ENCODE results near the gene MAP3K21. TPM values are rescaled to one million over a fixed set of nuclear protein-coding genes. Genes with fewer than 3 reads are reported as not detected.

The MAP3K21 gene
- total RNA-seq, 4 donors from 2014 or later, result 0.07 to 0.31 TPM; not detected in 2

DNA sequence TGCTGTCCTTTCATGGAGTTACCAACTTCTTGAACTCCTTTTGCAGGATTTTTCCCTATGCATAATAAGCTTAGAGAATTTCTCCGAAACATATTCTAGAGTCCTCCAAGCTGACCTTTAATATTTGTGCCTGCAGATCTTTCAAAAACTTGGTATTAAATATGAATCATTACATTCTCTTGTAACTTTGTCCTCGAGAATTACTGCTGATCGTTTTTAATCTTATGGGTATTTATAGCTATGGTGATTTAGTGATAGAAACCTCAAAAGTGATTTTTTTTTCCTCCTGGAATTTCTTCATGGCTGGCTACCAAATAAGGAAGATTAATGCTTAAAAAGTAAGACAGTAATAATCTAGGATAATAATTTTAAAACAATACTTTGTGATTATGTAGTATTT, 39.1 kb downstream of the MAP3K21 start:
- intact Hi-C loops (cut with DNase I; ENCODE audit: low total_unique reads), result no loop called here
- Histone ChIP-seq H3K27me3 (peaks cover 0 to 6% (median 0%) of the 10 kb centered on the region in 3 donors), H3K4me1 (no peaks in the 10 kb centered on the region), H3K36me3 (no peaks in the 10 kb centered on the region), H3K27ac (no peak overlapping the region), H3K4me3 (no peak overlapping the region), H3K9me3 (no peaks in the 10 kb centered on the region)
- in situ Hi-C loops (cut with MboI; ENCODE audit: low sequenced_read_pairs in 4 of 4), result no loop called here
- DNase-seq (no peak), ATAC-seq (no peak)
- TF ChIP-seq POLR2A (IDR thresholded peaks at IDR 0.05) (no peak), CTCF (IDR thresholded peaks at IDR 0.05 in 4 of 5, conservative IDR thresholded peaks at IDR 0.05 in 1 of 5) (no peak)

GRCh38 chr1:233367057-233367803, 39.7 kb downstream of the MAP3K21 start:
- ATAC-seq (no peak), DNase-seq (no peak)
- Histone ChIP-seq H3K27ac (no peak overlapping the region), H3K4me3 (no peak overlapping the region), H3K27me3 (peaks cover 0 to 2% (median 0%) of the 10 kb centered on the region in 3 donors), H3K36me3 (no peaks in the 10 kb centered on the region), H3K4me1 (no peaks in the 10 kb centered on the region), H3K9me3 (no peaks in the 10 kb centered on the region)
- TF ChIP-seq CTCF (IDR thresholded peaks at IDR 0.05 in 4 of 5, conservative IDR thresholded peaks at IDR 0.05 in 1 of 5) (no peak), POLR2A (IDR thresholded peaks at IDR 0.05) (no peak)
- intact Hi-C loops (cut with DNase I; ENCODE audit: low total_unique reads), result no loop called here
- in situ Hi-C loops (cut with MboI; ENCODE audit: low sequenced_read_pairs in 4 of 4), result no loop called here

DNA sequence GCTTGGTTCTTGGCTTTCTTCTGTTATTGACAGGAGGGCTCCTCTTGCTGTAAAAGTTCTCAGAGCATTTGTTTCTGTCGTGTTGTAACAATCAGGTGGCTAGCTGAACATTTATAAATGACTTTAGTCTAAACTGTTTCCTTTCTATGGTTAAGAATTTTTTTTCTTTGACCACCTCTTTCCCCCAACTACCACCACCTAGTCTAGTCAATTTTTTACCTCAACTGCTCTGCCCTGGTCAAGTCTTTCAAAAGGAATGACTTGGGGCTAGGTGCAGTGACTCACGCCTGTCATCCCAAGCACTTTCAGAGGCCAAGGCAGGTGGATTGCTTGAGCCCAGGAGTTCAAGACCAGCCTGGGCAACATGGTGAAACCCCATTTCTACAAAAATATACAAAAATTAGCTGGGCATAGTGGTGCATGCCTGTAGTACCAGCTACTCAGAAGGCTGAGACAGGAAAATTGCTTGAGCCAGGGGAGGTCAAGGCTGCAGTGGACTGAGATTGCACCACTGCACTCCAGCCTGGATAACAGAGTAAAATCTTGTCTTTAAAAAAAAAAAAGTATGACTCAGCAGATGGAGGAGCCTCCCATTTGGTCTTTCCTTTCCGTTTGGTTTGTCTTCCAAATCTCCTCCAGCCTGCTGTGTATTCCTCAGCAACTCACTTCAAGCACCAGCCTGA, 40.7 kb downstream of the MAP3K21 start:
- H3K9me3 ChIP-seq, result no peaks in the 10 kb centered on the region
- no peaks in the 10 kb centered on the region for H3K4me1 ChIP-seq
- TF ChIP-seq POLR2A (IDR thresholded peaks at IDR 0.05) (no peak), CTCF (IDR thresholded peaks at IDR 0.05 in 4 of 5, conservative IDR thresholded peaks at IDR 0.05 in 1 of 5) (no peak)
- DNase-seq, result no peak
- no peak overlapping the region for H3K4me3 ChIP-seq
- intact Hi-C loops (cut with DNase I; ENCODE audit: low total_unique reads) (no loop called here), in situ Hi-C loops (cut with MboI; ENCODE audit: low sequenced_read_pairs in 4 of 4) (no loop called here)
- no peak overlapping the region for H3K27ac ChIP-seq
- no peak for ATAC-seq
- H3K36me3 ChIP-seq, result no peaks in the 10 kb centered on the region
- peaks cover 0 to 2% (median 0%) of the 10 kb centered on the region in 3 donors for H3K27me3 ChIP-seq

GRCh38 chr1:233368789-233369130, 41.2 kb downstream of the MAP3K21 start:
- intact Hi-C loops (cut with DNase I; ENCODE audit: low total_unique reads) (no loop called here), in situ Hi-C loops (cut with MboI; ENCODE audit: low sequenced_read_pairs in 4 of 4) (no loop called here)
- ATAC-seq (no peak), DNase-seq (no peak)
- Histone ChIP-seq H3K9me3 (no peaks in the 10 kb centered on the region), H3K27ac (no peak overlapping the region), H3K4me3 (no peak overlapping the region), H3K36me3 (no peaks in the 10 kb centered on the region), H3K4me1 (no peaks in the 10 kb centered on the region), H3K27me3 (peaks cover 0 to 2% (median 0%) of the 10 kb centered on the region in 3 donors)
- TF ChIP-seq POLR2A (IDR thresholded peaks at IDR 0.05) (no peak), CTCF (IDR thresholded peaks at IDR 0.05 in 4 of 5, conservative IDR thresholded peaks at IDR 0.05 in 1 of 5) (no peak)

Data from gastrocnemius medialis (tissue), 4 donors.